Measurements from ENCODE around the gene ST7.

Gene ST7

GRCh38 chr7:117094457-117094856 lies 141.2 kb downstream of the ST7 start:
- no peak overlapping the region for H3K4me3 ChIP-seq (ENCODE audit: low read depth, low read length)
- peaks cover 75% of the 10 kb centered on the region for H3K27me3 ChIP-seq (ENCODE audit: insufficient read depth, low read depth, severe bottlenecking)
- TF ChIP-seq, protein P1, sequence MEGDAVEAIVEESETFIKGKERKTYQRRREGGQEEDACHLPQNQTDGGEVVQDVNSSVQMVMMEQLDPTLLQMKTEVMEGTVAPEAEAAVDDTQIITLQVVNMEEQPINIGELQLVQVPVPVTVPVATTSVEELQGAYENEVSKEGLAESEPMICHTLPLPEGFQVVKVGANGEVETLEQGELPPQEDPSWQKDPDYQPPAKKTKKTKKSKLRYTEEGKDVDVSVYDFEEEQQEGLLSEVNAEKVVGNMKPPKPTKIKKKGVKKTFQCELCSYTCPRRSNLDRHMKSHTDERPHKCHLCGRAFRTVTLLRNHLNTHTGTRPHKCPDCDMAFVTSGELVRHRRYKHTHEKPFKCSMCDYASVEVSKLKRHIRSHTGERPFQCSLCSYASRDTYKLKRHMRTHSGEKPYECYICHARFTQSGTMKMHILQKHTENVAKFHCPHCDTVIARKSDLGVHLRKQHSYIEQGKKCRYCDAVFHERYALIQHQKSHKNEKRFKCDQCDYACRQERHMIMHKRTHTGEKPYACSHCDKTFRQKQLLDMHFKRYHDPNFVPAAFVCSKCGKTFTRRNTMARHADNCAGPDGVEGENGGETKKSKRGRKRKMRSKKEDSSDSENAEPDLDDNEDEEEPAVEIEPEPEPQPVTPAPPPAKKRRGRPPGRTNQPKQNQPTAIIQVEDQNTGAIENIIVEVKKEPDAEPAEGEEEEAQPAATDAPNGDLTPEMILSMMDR (IDR thresholded peaks at IDR 0.05; ENCODE audit: low read depth, low read length), result no peak
- no peaks in the 10 kb centered on the region for H3K9me3 ChIP-seq (ENCODE audit: severe bottlenecking)
- no peak for DNase-seq
- no peaks in the 10 kb centered on the region for H3K36me3 ChIP-seq
- no peak overlapping the region for H3K27ac ChIP-seq

DNA sequence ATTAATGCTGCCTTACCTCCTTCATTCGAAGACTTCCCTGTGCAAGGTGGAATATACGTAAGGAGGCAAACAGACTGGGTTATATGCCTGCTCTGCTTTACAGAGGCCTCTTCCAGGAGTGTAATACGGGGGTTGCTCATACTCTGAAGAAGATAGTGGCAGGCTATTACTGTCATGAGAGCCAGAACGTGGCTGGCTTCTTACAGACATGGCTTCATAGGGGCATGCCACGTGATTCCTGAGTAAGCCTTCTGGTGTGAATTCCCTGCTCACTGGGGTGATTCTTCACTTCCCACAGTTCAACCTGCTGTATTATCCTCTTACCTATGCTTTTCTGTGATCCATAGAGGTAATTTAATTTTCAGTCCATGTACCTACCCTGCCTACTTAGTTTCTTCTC lies 141.8 kb downstream of the ST7 start:
- TF ChIP-seq, protein P1 (IDR thresholded peaks at IDR 0.05; ENCODE audit: low read depth, low read length), result no peak
- H3K27ac ChIP-seq, result no peak overlapping the region
- DNase-seq, result no peak
- H3K36me3 ChIP-seq, result no peaks in the 10 kb centered on the region
- no peak overlapping the region for H3K4me3 ChIP-seq (ENCODE audit: low read depth, low read length)
- H3K27me3 ChIP-seq (ENCODE audit: insufficient read depth, low read depth, severe bottlenecking), result peaks cover 75% of the 10 kb centered on the region
- H3K9me3 ChIP-seq (ENCODE audit: severe bottlenecking), result no peaks in the 10 kb centered on the region

- no peak overlapping the region for H3K4me3 ChIP-seq (ENCODE audit: low read depth, low read length)
- no peaks in the 10 kb centered on the region for H3K36me3 ChIP-seq
- TF ChIP-seq, protein P1 (IDR thresholded peaks at IDR 0.05; ENCODE audit: low read depth, low read length), result no peak
- H3K27me3 ChIP-seq (ENCODE audit: insufficient read depth, low read depth, severe bottlenecking), result peaks cover 75% of the 10 kb centered on the region
- no peak overlapping the region for H3K27ac ChIP-seq
- H3K9me3 ChIP-seq (ENCODE audit: severe bottlenecking), result no peaks in the 10 kb centered on the region
- DNase-seq, result no peak
Observed at GRCh38 chr7:117096330-117096729, 143.0 kb downstream of the ST7 start.

GRCh38 chr7:117096942-117097341 lies 143.6 kb downstream of the ST7 start:
- DNase-seq, result no peak
- Histone ChIP-seq H3K27me3 (ENCODE audit: insufficient read depth, low read depth, severe bottlenecking) (peaks cover 75% of the 10 kb centered on the region), H3K27ac (no peak overlapping the region), H3K4me3 (ENCODE audit: low read depth, low read length) (no peak overlapping the region), H3K36me3 (no peaks in the 10 kb centered on the region), H3K9me3 (ENCODE audit: severe bottlenecking) (no peaks in the 10 kb centered on the region)
- TF ChIP-seq, protein P1 (IDR thresholded peaks at IDR 0.05; ENCODE audit: low read depth, low read length), result no peak

GRCh38 chr7:117097860-117098259 lies 144.6 kb downstream of the ST7 start:
- peaks cover 78% of the 10 kb centered on the region for H3K27me3 ChIP-seq (ENCODE audit: insufficient read depth, low read depth, severe bottlenecking)
- no peaks in the 10 kb centered on the region for H3K36me3 ChIP-seq
- DNase-seq, result no peak
- H3K27ac ChIP-seq, result no peak overlapping the region
- H3K4me3 ChIP-seq (ENCODE audit: low read depth, low read length), result no peak overlapping the region
- H3K9me3 ChIP-seq (ENCODE audit: severe bottlenecking), result no peaks in the 10 kb centered on the region
- TF ChIP-seq, protein P1 (IDR thresholded peaks at IDR 0.05; ENCODE audit: low read depth, low read length), result no peak

DNA sequence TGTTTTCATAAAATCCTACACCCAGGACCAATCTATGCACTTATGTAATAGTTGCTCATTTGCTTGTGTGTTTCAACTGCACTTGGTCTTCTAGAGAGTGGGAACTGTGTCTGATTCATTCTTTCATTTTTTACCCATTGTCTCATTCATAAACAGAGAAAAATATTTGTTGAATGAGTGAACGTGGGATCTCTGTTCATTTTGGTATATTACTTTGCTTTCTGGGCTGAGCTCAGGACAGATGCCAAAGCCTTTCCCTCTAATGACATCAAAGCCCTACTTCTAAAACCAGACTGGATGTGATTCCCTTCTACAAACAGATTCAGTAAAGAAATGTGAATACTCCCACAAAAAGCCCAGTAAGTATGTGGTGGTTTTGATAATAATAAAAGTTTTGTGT lies 145.2 kb downstream of the ST7 start:
- no peak overlapping the region for H3K27ac ChIP-seq
- DNase-seq, result no peak
- TF ChIP-seq, protein P1 (IDR thresholded peaks at IDR 0.05; ENCODE audit: low read depth, low read length), result no peak

More for the DNA sequence above, 145.2 kb downstream of the ST7 start:
- no peaks in the 10 kb centered on the region for H3K36me3 ChIP-seq
- peaks cover 75% of the 10 kb centered on the region for H3K27me3 ChIP-seq (ENCODE audit: insufficient read depth, low read depth, severe bottlenecking)
- no peak overlapping the region for H3K4me3 ChIP-seq (ENCODE audit: low read depth, low read length)
- no peaks in the 10 kb centered on the region for H3K9me3 ChIP-seq (ENCODE audit: severe bottlenecking)
